Activated naive CD4-positive, alpha-beta T cell treated with anti-CD3 and anti-CD28 coated beads, Interleukin-2, amount 50 U/mL, for 72 hours (primary cell): ENCODE results near the gene CLCF1. TPM values are rescaled to one million over a fixed set of nuclear protein-coding genes. Genes with fewer than 3 reads are reported as not detected.

ENCODE experiments used
- ATAC-seq, 2 donors: fragments of 150-1000 bp; cut with Tn5 transposase; 2 replicates each; pipeline ENCODE4 v1.10.0; 2021; ENCODE audit warnings: mild to moderate bottlenecking in 2 of 2, moderate library complexity in 2 of 2
- DNase-seq, 2 donors: peaks; one replicate each; pipeline ENCODE4 v3.0.0; 2021 to 2022; ENCODE audit warnings: low spot score in 2 of 2
- H3K27ac Mint-ChIP-seq, 2 donors: one replicate each; pipeline ENCODE4 v1.8.0; 2022; ENCODE audit warnings: mild to moderate bottlenecking in 2 of 2, mixed read lengths in 2 of 2
- H3K36me3 Mint-ChIP-seq, 2 donors: one replicate each; pipeline ENCODE4 v1.8.0; 2022; ENCODE audit warnings: mixed read lengths in 2 of 2
- H3K9me3 Mint-ChIP-seq, 2 donors: one replicate each; pipeline ENCODE4 v1.8.0; 2022; ENCODE audit warnings: mixed read lengths in 2 of 2
- total RNA-seq, 2 donors: library from RNA; stranded (reverse); gene quantifications; one replicate each; pipeline ENCODE4 v1.2.3, GENCODE V29; 2022

CLCF1 gene
- total RNA-seq, 2 donors from 2014 or later, result 0.89 TPM; not detected in 1

GRCh38 chr11:67356864-67357561 is 16.4 kb downstream of the CLCF1 start:
- H3K9me3 Mint-ChIP-seq, result no peaks in the 10 kb centered on the region
- ATAC-seq (no peak), DNase-seq (peak in 1 of 2 donors; percentile 74)
- no peaks in the 10 kb centered on the region for H3K36me3 Mint-ChIP-seq
- H3K27ac Mint-ChIP-seq, result peak overlapping the region; percentile 38 to 90

GRCh38 chr11:67356387-67356863 is 17.0 kb downstream of the CLCF1 start:
- no peak for ATAC-seq
- peak overlapping the region; percentile 81 to 90 for H3K27ac Mint-ChIP-seq
- no peaks in the 10 kb centered on the region for H3K9me3 Mint-ChIP-seq
- DNase-seq, result no peak
- H3K36me3 Mint-ChIP-seq, result no peaks in the 10 kb centered on the region

- peak overlapping the region; percentile 81 to 90 for H3K27ac Mint-ChIP-seq
- ATAC-seq, result no peak
- DNase-seq, result no peak
- no peaks in the 10 kb centered on the region for H3K36me3 Mint-ChIP-seq
- no peaks in the 10 kb centered on the region for H3K9me3 Mint-ChIP-seq
Measured at GRCh38 chr11:67355794-67356386, 17.5 kb downstream of the CLCF1 start.

- peak overlapping the region in 1 of 2 donors; percentile 90 for H3K27ac Mint-ChIP-seq
- DNase-seq (no peak), ATAC-seq (no peak)
- H3K36me3 Mint-ChIP-seq, result no peaks in the 10 kb centered on the region
- H3K9me3 Mint-ChIP-seq, result no peaks in the 10 kb centered on the region
Measured at GRCh38 chr11:67355023-67355793, 18.2 kb downstream of the CLCF1 start.

- ATAC-seq, result peak in 1 of 2 donors; percentile 31
Measured at GRCh38 chr11:67354075-67355022, 19.0 kb downstream of the CLCF1 start.

GRCh38 chr11:67353317-67354074 is 19.9 kb downstream of the CLCF1 start, which contains the start of gene POLD4:
POLD4 (minus strand) TSS chr11:67353546; CDS start chr11:67353399, 147 bp downstream.
- ATAC-seq (peak; percentile 89 to 94), DNase-seq (peak; percentile 97 to 98)
- Mint-ChIP-seq H3K36me3 (no peaks in the 10 kb centered on the region), H3K27ac (peak within 1 kb of the TSS; percentile 90 to 94), H3K9me3 (no peaks in the 10 kb centered on the region)

More at GRCh38 chr11:67354075-67355022, 19.0 kb downstream of the CLCF1 start:
- no peaks in the 10 kb centered on the region for H3K36me3 Mint-ChIP-seq
- peak overlapping the region; percentile 90 to 91 for H3K27ac Mint-ChIP-seq
- no peaks in the 10 kb centered on the region for H3K9me3 Mint-ChIP-seq
- peak in 1 of 2 donors; percentile 12 for DNase-seq

- Mint-ChIP-seq H3K27ac (peak overlapping the region; percentile 90 to 94), H3K9me3 (no peaks in the 10 kb centered on the region), H3K36me3 (no peaks in the 10 kb centered on the region)
- no peak for DNase-seq
- ATAC-seq, result peak; percentile 33 to 52
Measured at GRCh38 chr11:67352546-67353316, 20.7 kb downstream of the CLCF1 start.

- no peaks in the 10 kb centered on the region for H3K9me3 Mint-ChIP-seq
- peak overlapping the region; percentile 22 to 90 for H3K27ac Mint-ChIP-seq
- H3K36me3 Mint-ChIP-seq, result no peaks in the 10 kb centered on the region
- DNase-seq (peak in 1 of 2 donors; percentile 59), ATAC-seq (peak; percentile 3 to 12)
Measured at GRCh38 chr11:67351275-67352005, 22.0 kb downstream of the CLCF1 start.

- H3K9me3 Mint-ChIP-seq, result no peaks in the 10 kb centered on the region
- no peaks in the 10 kb centered on the region for H3K36me3 Mint-ChIP-seq
- DNase-seq, result no peak
- no peak for ATAC-seq
- peak overlapping the region in 1 of 2 donors; percentile 75 for H3K27ac Mint-ChIP-seq
Measured at GRCh38 chr11:67349928-67350465, 23.4 kb downstream of the CLCF1 start.

GRCh38 chr11:67349457-67349856 is 23.9 kb downstream of the CLCF1 start:
- DNase-seq (no peak), ATAC-seq (no peak)
- no peaks in the 10 kb centered on the region for H3K9me3 Mint-ChIP-seq
- peak overlapping the region in 1 of 2 donors; percentile 75 for H3K27ac Mint-ChIP-seq
- H3K36me3 Mint-ChIP-seq, result no peaks in the 10 kb centered on the region

GRCh38 chr11:67349036-67349435 is 24.4 kb downstream of the CLCF1 start:
- DNase-seq (no peak), ATAC-seq (no peak)
- Mint-ChIP-seq H3K27ac (peak overlapping the region in 1 of 2 donors; percentile 75), H3K9me3 (no peaks in the 10 kb centered on the region), H3K36me3 (no peaks in the 10 kb centered on the region)

- H3K27ac Mint-ChIP-seq, result peak overlapping the region in 1 of 2 donors; percentile 75
- ATAC-seq (no peak), DNase-seq (no peak)
- no peaks in the 10 kb centered on the region for H3K36me3 Mint-ChIP-seq
- H3K9me3 Mint-ChIP-seq, result no peaks in the 10 kb centered on the region
Measured at GRCh38 chr11:67347964-67348749, 25.2 kb downstream of the CLCF1 start.
